H9 (cell line): ENCODE results near the gene FANCE. TPM values are rescaled to one million over a fixed set of nuclear protein-coding genes. Genes with fewer than 3 reads are reported as not detected.

Source experiments
- DNase-seq: peaks from one replicate; pipeline ENCODE4 v3.0.0-alpha.2; 2017
- H2AFZ ChIP-seq: one replicate; pipeline ENCODE4 v1.6.1; 2013; ENCODE audit warnings: mild to moderate bottlenecking, low read length, control low read depth, moderate library complexity
- H2AK5ac ChIP-seq: 2 replicates; pipeline ENCODE4 v1.6.1; 2013; ENCODE audit warnings: low read length, control low read depth, mixed read lengths; ENCODE audit not compliant: insufficient read length
- H2BK120ac ChIP-seq: one replicate; pipeline ENCODE4 v1.6.1; 2013; ENCODE audit warnings: low read depth, mild to moderate bottlenecking, low read length, control low read depth, inconsistent platforms; ENCODE audit not compliant: poor library complexity, severe bottlenecking
- H2BK12ac ChIP-seq: 2 replicates; pipeline ENCODE4 v1.6.1; 2013; ENCODE audit warnings: low read length, control low read depth, mixed read lengths, low read depth; ENCODE audit not compliant: insufficient read length
- H2BK15ac ChIP-seq: 2 replicates; pipeline ENCODE4 v1.6.1; 2013; ENCODE audit warnings: low read depth, low read length, control low read depth
- H2BK20ac ChIP-seq: one replicate; pipeline ENCODE4 v1.6.1; 2013; ENCODE audit warnings: low read depth, mild to moderate bottlenecking, low read length, control low read depth, inconsistent platforms; ENCODE audit not compliant: poor library complexity, severe bottlenecking
- H2BK5ac ChIP-seq: 2 replicates; pipeline ENCODE4 v1.6.1; 2013; ENCODE audit warnings: low read length, control low read depth, mixed read lengths; ENCODE audit not compliant: insufficient read length
- H3K14ac ChIP-seq: 2 replicates; pipeline ENCODE4 v1.6.1; 2013; ENCODE audit warnings: low read length, control low read depth; ENCODE audit not compliant: insufficient read depth
- H3K18ac ChIP-seq: 2 replicates; pipeline ENCODE4 v1.6.1; 2013; ENCODE audit warnings: low read depth, mild to moderate bottlenecking, mixed read lengths, low read length, control low read depth; ENCODE audit not compliant: insufficient read length
- H3K23ac ChIP-seq: 2 replicates; pipeline ENCODE4 v1.6.1; 2013; ENCODE audit warnings: low read length, control low read depth, mixed read lengths, low read depth; ENCODE audit not compliant: insufficient read length
- H3K23me2 ChIP-seq: 2 replicates; pipeline ENCODE4 v1.6.1; 2013; ENCODE audit warnings: low read depth, mild to moderate bottlenecking, mixed read lengths, low read length, control low read depth; ENCODE audit not compliant: insufficient read length, poor library complexity, severe bottlenecking
- H3K27ac ChIP-seq: 2 replicates; pipeline ENCODE4 v1.5.1; 2013; ENCODE audit warnings: low read length, control low read depth, mixed read lengths, low read depth; ENCODE audit not compliant: insufficient read length
- H3K27me3 ChIP-seq: 2 replicates; pipeline ENCODE4 v1.6.1; 2013; ENCODE audit warnings: low read length, control low read depth, inconsistent platforms; ENCODE audit not compliant: insufficient read depth
- H3K4ac ChIP-seq: 2 replicates; pipeline ENCODE4 v1.6.1; 2013; ENCODE audit warnings: low read depth, mild to moderate bottlenecking, control low read depth, inconsistent platforms, low read length, moderate library complexity
- H3K4me1 ChIP-seq: 2 replicates; pipeline ENCODE4 v1.6.1; 2013; ENCODE audit warnings: low read length, control low read depth, inconsistent platforms; ENCODE audit not compliant: insufficient read depth
- H3K4me2 ChIP-seq: 2 replicates; pipeline ENCODE4 v1.6.1; 2013; ENCODE audit warnings: low read length, control low read depth, mixed read lengths; ENCODE audit not compliant: insufficient read length, insufficient read depth
- H3K56ac ChIP-seq: 2 replicates; pipeline ENCODE4 v1.6.1; 2013; ENCODE audit warnings: low read depth, mild to moderate bottlenecking, mixed read lengths, low read length, control low read depth; ENCODE audit not compliant: insufficient read length
- H3K79me1 ChIP-seq: 2 replicates; pipeline ENCODE4 v1.6.1; 2013; ENCODE audit warnings: low read depth, mild to moderate bottlenecking, moderate library complexity, low read length, control low read depth, inconsistent platforms; ENCODE audit not compliant: insufficient read depth, poor library complexity, severe bottlenecking
- H3K79me2 ChIP-seq: 2 replicates; pipeline ENCODE4 v1.6.1; 2013; ENCODE audit warnings: low read length, control low read depth, inconsistent platforms; ENCODE audit not compliant: insufficient read depth
- H3K9ac ChIP-seq: 2 replicates; pipeline ENCODE4 v1.6.1; 2013; ENCODE audit warnings: low read length, control low read depth, mixed read lengths; ENCODE audit not compliant: insufficient read length; ENCODE audit errors: extremely low read depth
- H3K9me3 ChIP-seq: one replicate; pipeline ENCODE4 v1.6.1; 2013; ENCODE audit warnings: low read depth, low read length, inconsistent platforms; ENCODE audit not compliant: control insufficient read depth
- H3T11ph ChIP-seq: one replicate; pipeline ENCODE4 v1.6.1; 2013; ENCODE audit warnings: mild to moderate bottlenecking, low read length, control low read depth, inconsistent platforms
- H4K20me1 ChIP-seq: one replicate; pipeline ENCODE4 v1.6.1; 2013; ENCODE audit not compliant: control insufficient read depth, insufficient read length, insufficient read depth
- H4K5ac ChIP-seq: 2 replicates; pipeline ENCODE4 v1.6.1; 2013; ENCODE audit warnings: low read depth, mild to moderate bottlenecking, mixed read lengths, low read length, control low read depth; ENCODE audit not compliant: insufficient read length
- H4K8ac ChIP-seq: replicated peaks from 2 replicates; pipeline ENCODE4 v1.6.1; 2013; ENCODE audit warnings: low read length, control low read depth, mixed read lengths, low read depth; ENCODE audit not compliant: insufficient read length
- H4K91ac ChIP-seq: 2 replicates; pipeline ENCODE4 v1.6.1; 2013; ENCODE audit warnings: low read depth, mild to moderate bottlenecking, moderate library complexity, mixed read lengths, low read length, control low read depth; ENCODE audit not compliant: insufficient read length
- H3K27ac Mint-ChIP-seq, 3 experiments: 2 replicates in 2 of 3; 3 replicates in 1 of 3; pipeline ENCODE4 v1.8.0; 2020 to 2021; ENCODE audit warnings: mixed read lengths in 3 of 3, mild to moderate bottlenecking in 1 of 3, moderate library complexity in 1 of 3
- H3K27me3 Mint-ChIP-seq: 2 replicates; pipeline ENCODE4 v1.8.0; 2021; ENCODE audit warnings: low read depth, mild to moderate bottlenecking, moderate library complexity, mixed read lengths
- H3K36me3 Mint-ChIP-seq, 3 experiments: 2 replicates in 2 of 3; 3 replicates in 1 of 3; pipeline ENCODE4 v1.8.0; 2020 to 2021; ENCODE audit warnings: low read depth in 3 of 3, mixed read lengths in 3 of 3; ENCODE audit not compliant: insufficient read depth in 1 of 3
- H3K4me1 Mint-ChIP-seq, 2 experiments: 2 replicates each; pipeline ENCODE4 v1.8.0; 2020; ENCODE audit warnings: mixed read lengths in 2 of 2
- H3K4me3 Mint-ChIP-seq, 2 experiments: 2 replicates in 1 of 2; 3 replicates in 1 of 2; pipeline ENCODE4 v1.8.0; 2020 to 2021; ENCODE audit warnings: mild to moderate bottlenecking in 2 of 2, mixed read lengths in 2 of 2, moderate library complexity in 1 of 2
- H3K9me3 Mint-ChIP-seq, 2 experiments: 2 replicates in 1 of 2; 3 replicates in 1 of 2; pipeline ENCODE4 v1.8.0; 2020; ENCODE audit warnings: mild to moderate bottlenecking in 2 of 2, mixed read lengths in 2 of 2, moderate library complexity in 1 of 2
- CTCF ChIP-seq: fragments of 200-600 bp; sonication (generic); conservative IDR thresholded peaks from 3 replicates; pipeline ENCODE4 v1.8.0; 2021; ENCODE audit warnings: antibody characterized with exemption, mild to moderate bottlenecking
- WGBS: extraction: QIAGEN DNeasy Blood & Tissue Kit; methylation state at CpG from one replicate; pipeline ENCODE4 v1.1.7; 2013; ENCODE audit warnings: missing lambda C conversion rate, low lambda C conversion rate, mixed read lengths; ENCODE audit not compliant: insufficient read length; ENCODE audit errors: extremely low coverage; 5-methylcytosine and 5-hydroxymethylcytosine counted together
- total RNA-seq: library from RNA; stranded (reverse); gene quantifications from 2 replicates; pipeline ENCODE4 v1.2.1, GENCODE V29; 2021

The FANCE gene
- total RNA-seq, 1 experiment from 2014 or later = 8.4 TPM

GRCh38 chr6:35471836-35472345 is 19.8 kb downstream of the FANCE start:
- H2BK12ac ChIP-seq = no peak overlapping the region
- no peaks in the 10 kb centered on the region for H4K20me1 ChIP-seq
- no peak overlapping the region for H3K23ac ChIP-seq
- H3K9me3 ChIP-seq = no peaks in the 10 kb centered on the region
- H2BK20ac ChIP-seq = no peak overlapping the region
- H2AK5ac ChIP-seq = no peak overlapping the region
- H3K4me1 ChIP-seq = peaks cover 3% of the 10 kb centered on the region; the same call in 1 of the 2 replicates
- H3K23me2 ChIP-seq = peaks cover 15% of the 10 kb centered on the region
- H3K18ac ChIP-seq = no peak overlapping the region
- DNase-seq = no peak
- H2BK120ac ChIP-seq = no peak overlapping the region
- no CpG with 5 or more reads among the region's 8 CpGs for WGBS
- no peak for TF ChIP-seq CTCF
- peaks cover 3% of the 10 kb centered on the region for H3K79me1 ChIP-seq
- Mint-ChIP-seq H3K4me1 (peaks cover 30 to 44% of the 10 kb centered on the region in 2 experiments), H3K9me3 (peaks cover 6 to 7% of the 10 kb centered on the region in 2 experiments; a peak in 4 of 5 replicates), H3K27ac (peak overlapping the region in 2 of 3 experiments; percentile 69 to 93; a peak in 5 of 7 replicates), H3K27me3 (peaks cover 7% of the 10 kb centered on the region), H3K4me3 (peak overlapping the region; percentile 61 to 91), H3K36me3 (peaks cover 38 to 73% (median 70%) of the 10 kb centered on the region in 3 experiments)
- H2BK15ac ChIP-seq = no peak overlapping the region
- H3K27me3 ChIP-seq = no peaks in the 10 kb centered on the region
- no peak overlapping the region for H4K8ac ChIP-seq
- H3K9ac ChIP-seq = no peak overlapping the region
- no peak overlapping the region for H4K5ac ChIP-seq
- no peak overlapping the region; the same call in 1 of the 2 replicates for H3K14ac ChIP-seq
- H3K27ac ChIP-seq = no peak overlapping the region
- H3K4me2 ChIP-seq = no peak overlapping the region
- no peak overlapping the region for H2BK5ac ChIP-seq
- H2AFZ ChIP-seq = no peak overlapping the region
- H3T11ph ChIP-seq = no peak overlapping the region
- H4K91ac ChIP-seq = no peak overlapping the region
- peaks cover 19% of the 10 kb centered on the region; the same call in 1 of the 2 replicates for H3K79me2 ChIP-seq
- no peak overlapping the region for H3K4ac ChIP-seq
- no peak overlapping the region for H3K56ac ChIP-seq
